ENCODE results near the gene EIF4E. TPM values are rescaled to one million over a fixed set of nuclear protein-coding genes. Genes with fewer than 3 reads are reported as not detected.
A peak's percentile ranks its signal among the peaks of the same experiment; 100 is the strongest.
"Not testable (repeated sequence)": the region's sequence is repeated elsewhere in the genome, so short reads cannot be mapped to it uniquely, and the experiment has no call there.

EIF4E gene
- total RNA-seq, 2 donors from 2014 or later = 57.2 to 62.8 TPM

DNA sequence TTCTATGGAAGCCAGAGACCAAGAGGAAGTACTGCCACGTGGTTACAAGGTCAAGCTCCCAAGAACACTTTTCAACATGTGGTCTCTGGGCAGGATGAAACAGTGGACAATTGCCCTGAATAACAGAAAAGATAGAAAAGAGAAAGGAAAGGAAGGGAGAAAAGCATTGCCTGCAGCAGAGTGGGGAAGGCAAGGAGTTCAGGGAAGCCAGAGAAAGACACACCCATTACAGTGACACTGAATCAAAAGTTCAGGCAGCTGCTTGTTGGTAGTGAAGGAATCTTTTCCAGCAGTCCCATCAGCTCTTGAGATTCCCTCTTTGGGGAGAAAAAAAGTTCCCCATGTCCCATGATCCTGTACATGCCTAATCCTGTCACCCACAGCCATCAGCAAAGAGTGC lies 80.5 kb downstream of the EIF4E start:
- Histone ChIP-seq H3K36me3 (no peaks in the 10 kb centered on the region), H3K27me3 (no peaks in the 10 kb centered on the region), H3K4me1 (no peaks in the 10 kb centered on the region), H3K9me3 (peaks cover 0 to 9% of the 10 kb centered on the region in 2 donors), H3K4me3 (no peak overlapping the region), H3K27ac (no peak overlapping the region)
- no peak for DNase-seq (ENCODE audit: low spot score)
- no peak for TF ChIP-seq CTCF (IDR thresholded peaks at IDR 0.05)

GRCh38 chr4:98845960-98846359 lies 83.0 kb downstream of the EIF4E start:
- no peak for TF ChIP-seq CTCF (IDR thresholded peaks at IDR 0.05)
- Histone ChIP-seq H3K27me3 (no peaks in the 10 kb centered on the region), H3K4me3 (no peak overlapping the region), H3K4me1 (no peaks in the 10 kb centered on the region), H3K27ac (no peak overlapping the region), H3K9me3 (peaks cover 0 to 9% of the 10 kb centered on the region in 2 donors), H3K36me3 (no peaks in the 10 kb centered on the region)
- DNase-seq (ENCODE audit: low spot score) = no peak

- H3K4me3 ChIP-seq; H3K36me3 ChIP-seq; H3K27me3 ChIP-seq; H3K9me3 ChIP-seq; H3K4me1 ChIP-seq; H3K27ac ChIP-seq; DNase-seq (ENCODE audit: low spot score): not testable (repeated sequence)
These were observed 86.0 kb downstream of the EIF4E start for GRCh38 chr4:98842917-98843316.

GRCh38 chr4:98838977-98839618 lies 89.8 kb downstream of the EIF4E start:
- peak in 1 of 2 donors; percentile 30 for TF ChIP-seq CTCF (IDR thresholded peaks at IDR 0.05)
- H3K4me1 ChIP-seq = no peaks in the 10 kb centered on the region
- DNase-seq (ENCODE audit: low spot score) = no peak
- H3K4me3 ChIP-seq = no peak overlapping the region
- H3K27ac ChIP-seq = peak overlapping the region; percentile 6 to 65
- no peaks in the 10 kb centered on the region for H3K36me3 ChIP-seq
- no peaks in the 10 kb centered on the region for H3K27me3 ChIP-seq
- H3K9me3 ChIP-seq = no peaks in the 10 kb centered on the region

GRCh38 chr4:98838531-98838930 lies 90.4 kb downstream of the EIF4E start:
- DNase-seq (ENCODE audit: low spot score) = no peak
- no peaks in the 10 kb centered on the region for H3K36me3 ChIP-seq
- no peak for TF ChIP-seq CTCF (IDR thresholded peaks at IDR 0.05)
- no peaks in the 10 kb centered on the region for H3K9me3 ChIP-seq
- H3K27me3 ChIP-seq = no peaks in the 10 kb centered on the region
- H3K27ac ChIP-seq = peak overlapping the region in 1 of 2 donors; percentile 65
- no peak overlapping the region for H3K4me3 ChIP-seq
- H3K4me1 ChIP-seq = no peaks in the 10 kb centered on the region

GRCh38 chr4:98833384-98833783 lies 95.5 kb downstream of the EIF4E start:
- H3K36me3 ChIP-seq = no peaks in the 10 kb centered on the region
- H3K27me3 ChIP-seq = no peaks in the 10 kb centered on the region
- no peak for TF ChIP-seq CTCF (IDR thresholded peaks at IDR 0.05)
- H3K4me3 ChIP-seq = no peak overlapping the region
- H3K9me3 ChIP-seq = no peaks in the 10 kb centered on the region
- DNase-seq (ENCODE audit: low spot score) = no peak
- peak overlapping the region; percentile 17 to 79 for H3K27ac ChIP-seq
- H3K4me1 ChIP-seq = no peaks in the 10 kb centered on the region

GRCh38 chr4:98831036-98831435 lies 97.9 kb downstream of the EIF4E start:
- not testable (repeated sequence) for H3K27ac ChIP-seq; DNase-seq (ENCODE audit: low spot score)

More at GRCh38 chr4:98831036-98831435, 97.9 kb downstream of the EIF4E start:
- H3K4me1 ChIP-seq, H3K27me3 ChIP-seq, H3K9me3 ChIP-seq, H3K4me3 ChIP-seq, H3K36me3 ChIP-seq: not testable (repeated sequence)

Measured in right atrium auricular region (tissue), 2 donors.